IMR-90 (cell line): ENCODE data around the gene BCL11B. TPM values are rescaled to one million over a fixed set of nuclear protein-coding genes. Genes with fewer than 3 reads are reported as not detected.

ENCODE experiments used
- ATAC-seq: fragments of 200-7000 bp; cut with Tn5 transposase; 2 replicates; pipeline ENCODE4 v1.9.1; 2020; ENCODE audit warnings: low read depth, mild to moderate bottlenecking, moderate library complexity
- BruUV-seq: library from RNA; stranded (reverse); fragments of 400-500 nt; replicated peaks from 2 replicates; lab custom pipeline; 2021; lab: Mats Ljungman, UMichigan
- CTCF ChIA-PET: fragments of 300-600 bp; formaldehyde crosslinking; extraction: SDS; loops from one replicate; lab custom pipeline; 2021; ENCODE audit warnings: antibody characterized with exemption; lab: Yijun Ruan, JAX
- POLR2A ChIA-PET: fragments of 300-600 bp; sonication (Branson Sonifier 250); formaldehyde crosslinking; loops from one replicate; lab custom pipeline; 2022; ENCODE audit warnings: antibody characterized with exemption; ENCODE audit not compliant: unreplicated experiment; lab: Charles Lee
- DNase-seq: peaks from one replicate; pipeline ENCODE4 v3.0.0; 2013
- H2AFZ ChIP-seq: replicated peaks from 2 replicates; pipeline ENCODE3; 2013; ENCODE audit warnings: low read length, mild to moderate bottlenecking; ENCODE audit not compliant: poor library complexity
- H2AK5ac ChIP-seq: 2 replicates; pipeline ENCODE4 v1.6.1; 2013; ENCODE audit warnings: low read depth, low read length, inconsistent platforms
- H2AK9ac ChIP-seq: replicated peaks from 2 replicates; pipeline ENCODE3; 2013; ENCODE audit warnings: mild to moderate bottlenecking, low read depth, low read length, moderate library complexity; ENCODE audit not compliant: poor library complexity
- H2BK120ac ChIP-seq: 2 replicates; pipeline ENCODE4 v1.6.1; 2013; ENCODE audit warnings: low read depth, low read length, inconsistent platforms
- H2BK15ac ChIP-seq: 3 replicates; pipeline ENCODE4 v1.6.1; 2013; ENCODE audit warnings: low read depth, low read length, inconsistent platforms
- H2BK20ac ChIP-seq: 2 replicates; pipeline ENCODE4 v1.6.1; 2013; ENCODE audit warnings: low read depth, mild to moderate bottlenecking, inconsistent platforms, low read length, moderate library complexity
- H2BK5ac ChIP-seq: 2 replicates; pipeline ENCODE4 v1.6.1; 2013; ENCODE audit warnings: mild to moderate bottlenecking, low read depth, low read length, inconsistent platforms; ENCODE audit not compliant: poor library complexity, severe bottlenecking
- H3K14ac ChIP-seq: replicated peaks from 2 replicates; pipeline ENCODE4 v1.6.1; 2013; ENCODE audit warnings: low read depth, low read length, inconsistent platforms
- H3K18ac ChIP-seq: 2 replicates; pipeline ENCODE4 v1.6.1; 2013; ENCODE audit warnings: low read depth, low read length, control low read depth
- H3K23ac ChIP-seq: 2 replicates; pipeline ENCODE4 v1.6.1; 2013; ENCODE audit warnings: low read depth, low read length, inconsistent platforms
- H3K27ac ChIP-seq: 2 replicates; pipeline ENCODE4 v1.5.1; 2013; ENCODE audit warnings: mild to moderate bottlenecking, control low read depth, low read length; ENCODE audit not compliant: insufficient read depth
- H3K27me3 ChIP-seq: 2 replicates; pipeline ENCODE4 v1.6.1; 2013; ENCODE audit warnings: low read length; ENCODE audit not compliant: control insufficient read depth, insufficient read depth
- H3K36me3 ChIP-seq: 2 replicates; pipeline ENCODE4 v1.6.1; 2013; ENCODE audit warnings: low read length, mixed read lengths; ENCODE audit not compliant: control insufficient read depth, insufficient read depth
- H3K4ac ChIP-seq: 2 replicates; pipeline ENCODE4 v1.6.1; 2013; ENCODE audit warnings: low read depth, low read length, inconsistent platforms
- H3K4me1 ChIP-seq: 2 replicates; pipeline ENCODE4 v1.6.1; 2013; ENCODE audit warnings: low read length, mixed read lengths; ENCODE audit not compliant: control insufficient read depth, insufficient read depth
- H3K4me2 ChIP-seq: 2 replicates; pipeline ENCODE4 v1.6.1; 2013; ENCODE audit warnings: low read depth, mild to moderate bottlenecking, control low read depth, low read length, moderate library complexity
- H3K4me3 ChIP-seq: 2 replicates; pipeline ENCODE4 v1.5.1; 2013; ENCODE audit warnings: low read depth, mild to moderate bottlenecking, control low read depth, low read length, moderate library complexity; ENCODE audit not compliant: insufficient read depth
- H3K56ac ChIP-seq: 2 replicates; pipeline ENCODE4 v1.6.1; 2013; ENCODE audit warnings: low read length, inconsistent platforms; ENCODE audit not compliant: insufficient read depth; ENCODE audit errors: extremely low read depth
- H3K79me1 ChIP-seq, 2 experiments: 2 replicates each; pipeline ENCODE4 v1.6.1; 2013; ENCODE audit warnings: low read length in 2 of 2, inconsistent platforms in 1 of 2, low read depth in 1 of 2
- H3K9ac ChIP-seq: 2 replicates; pipeline ENCODE4 v1.6.1; 2013; ENCODE audit warnings: low read depth, low read length, control low read depth
- H3K9me1 ChIP-seq: 2 replicates; pipeline ENCODE4 v1.6.1; 2013; ENCODE audit warnings: low read length, inconsistent platforms; ENCODE audit not compliant: insufficient read depth
- H3K9me3 ChIP-seq: 2 replicates; pipeline ENCODE4 v1.6.1; 2013; ENCODE audit warnings: low read length; ENCODE audit not compliant: control insufficient read depth, insufficient read depth
- H4K20me1 ChIP-seq: 2 replicates; pipeline ENCODE4 v1.6.1; 2013; ENCODE audit warnings: low read length, inconsistent platforms; ENCODE audit not compliant: insufficient read depth
- H4K5ac ChIP-seq: 2 replicates; pipeline ENCODE4 v1.6.1; 2013; ENCODE audit warnings: mild to moderate bottlenecking, low read depth, low read length, control low read depth
- H4K8ac ChIP-seq, 2 experiments: 2 replicates each; pipeline ENCODE4 v1.6.1; 2013; ENCODE audit warnings: low read depth in 2 of 2, low read length in 2 of 2, control low read depth in 1 of 2, inconsistent platforms in 1 of 2
- H4K91ac ChIP-seq: 2 replicates; pipeline ENCODE4 v1.6.1; 2013; ENCODE audit warnings: low read depth, low read length, inconsistent platforms; ENCODE audit not compliant: insufficient read depth
- BHLHE40 ChIP-seq: fragments of 150-350 bp; IDR thresholded peaks from 2 replicates; pipeline ENCODE4 v1.6.1; 2016; ENCODE audit warnings: mild to moderate bottlenecking, low read depth, low read length
- MAFK ChIP-seq: IDR thresholded peaks from 2 replicates; pipeline ENCODE4 v1.6.1; 2012; ENCODE audit warnings: low read depth, low read length, improper control_type of control experiment
- RCOR1 ChIP-seq: IDR thresholded peaks from 2 replicates; pipeline ENCODE4 v1.6.1; 2012; ENCODE audit warnings: mild to moderate bottlenecking, low read length, improper control_type of control experiment; ENCODE audit not compliant: insufficient replicate concordance
- SMC3 ChIP-seq: fragments of 150-350 bp; IDR thresholded peaks from 2 replicates; pipeline ENCODE4 v1.6.1; 2016; ENCODE audit warnings: low read depth, mild to moderate bottlenecking, antibody characterized with exemption, low read length, moderate library complexity
- WGBS, 2 experiments: methylation state at CpG; one replicate each; pipeline versions ENCODE4 v1.1.5 to v1.1.7; 2013; ENCODE audit warnings: missing lambda C conversion rate in 2 of 2; ENCODE audit not compliant: insufficient read length in 1 of 2; ENCODE audit errors: extremely low coverage in 2 of 2; 5-methylcytosine and 5-hydroxymethylcytosine counted together
- dilution Hi-C: fragments of 300-500 bp; cut with HindIII; formaldehyde crosslinking; loops from one replicate; pipeline ENCODE4 v1.14.3; 2018; ENCODE audit warnings: low sequenced_read_pairs; ENCODE audit not compliant: unreplicated experiment
- in situ Hi-C: fragments of 300-500 bp; cut with MboI; formaldehyde crosslinking; loops from 3 replicates; pipeline ENCODE4 v1.14.3; 2019; ENCODE audit warnings: low sequenced_read_pairs, inconsistent platforms, mixed read lengths
- intact Hi-C: fragments of 100-400 bp; cut with micrococcal nuclease; formaldehyde crosslinking; loops from 2 replicates; pipeline ENCODE4 v1.10.0; 2022
- polyA plus RNA-seq, 3 experiments: library from polyadenylated mRNA; depleted of rRNA; stranded (reverse); fragments of >200 nt; gene quantifications; 2 replicates each; pipeline ENCODE4 v1.2.3, GENCODE V29; 2012; ENCODE audit warnings: low replicate concordance in 1 of 3
- total RNA-seq: library from RNA; depleted of rRNA; stranded (reverse); fragments of >200 nt; gene quantifications from 2 replicates; pipeline ENCODE4 v1.2.3, GENCODE V29; 2012
- TF ChIP-seq, protein P1 (sequence below): fragments of 150-350 bp; IDR thresholded peaks from 2 replicates; pipeline ENCODE4 v1.6.1; 2017; ENCODE audit warnings: mild to moderate bottlenecking, antibody characterized with exemption, low read length, low read depth
- TF ChIP-seq, protein P2 (sequence below): conservative IDR thresholded peaks from 2 replicates; pipeline ENCODE4 v1.5.1; 2012; ENCODE audit warnings: mild to moderate bottlenecking, low read depth, low read length, improper control_type of control experiment

BCL11B gene
- total and polyA plus RNA-seq, 2 of the 4 experiments (the other 2 are of a cell fraction), result under 0.01 TPM; not detected in 1

DNA sequence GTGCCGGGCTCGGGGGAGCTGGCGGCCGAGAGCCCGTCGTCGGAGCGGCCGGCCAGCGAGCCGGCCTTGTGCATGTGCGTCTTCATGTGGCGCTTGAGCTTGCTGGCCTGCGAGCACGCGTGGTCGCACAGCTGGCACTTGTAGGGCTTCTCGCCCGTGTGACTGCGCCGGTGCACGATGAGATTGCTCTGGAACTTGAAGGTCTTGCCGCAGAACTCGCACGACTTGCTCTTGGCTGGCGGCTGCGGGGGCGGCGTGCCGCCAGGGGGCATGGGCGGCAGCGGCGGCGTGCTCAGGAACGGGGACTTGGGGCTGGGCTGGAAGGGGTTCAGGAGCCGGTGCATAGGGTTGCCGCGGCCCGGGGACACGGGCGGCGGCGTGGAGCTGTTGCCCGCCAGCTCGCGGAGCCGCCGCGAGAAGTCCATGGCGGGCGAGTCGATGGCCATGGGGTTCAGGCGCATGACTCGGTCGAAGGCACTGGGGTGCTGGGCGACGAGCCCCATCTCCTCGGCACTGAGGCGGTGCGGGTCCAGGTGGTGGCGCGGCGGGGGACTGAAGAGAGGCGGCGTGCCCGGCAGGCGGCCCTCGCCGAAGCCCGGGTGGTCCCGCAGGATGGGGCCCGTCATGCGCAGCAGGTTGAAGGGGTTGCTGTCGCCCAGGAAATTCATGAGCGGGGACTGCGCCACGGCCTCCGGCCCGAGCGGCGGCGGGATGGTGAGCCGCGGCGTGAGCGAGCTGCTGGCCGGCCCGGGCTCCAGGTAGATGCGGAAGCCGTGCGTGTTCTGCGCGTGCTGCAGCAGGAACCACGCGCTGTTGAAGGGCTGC is 96.5 kb downstream of the BCL11B start (continued):
- no peak for TF ChIP-seq BHLHE40

DNA sequence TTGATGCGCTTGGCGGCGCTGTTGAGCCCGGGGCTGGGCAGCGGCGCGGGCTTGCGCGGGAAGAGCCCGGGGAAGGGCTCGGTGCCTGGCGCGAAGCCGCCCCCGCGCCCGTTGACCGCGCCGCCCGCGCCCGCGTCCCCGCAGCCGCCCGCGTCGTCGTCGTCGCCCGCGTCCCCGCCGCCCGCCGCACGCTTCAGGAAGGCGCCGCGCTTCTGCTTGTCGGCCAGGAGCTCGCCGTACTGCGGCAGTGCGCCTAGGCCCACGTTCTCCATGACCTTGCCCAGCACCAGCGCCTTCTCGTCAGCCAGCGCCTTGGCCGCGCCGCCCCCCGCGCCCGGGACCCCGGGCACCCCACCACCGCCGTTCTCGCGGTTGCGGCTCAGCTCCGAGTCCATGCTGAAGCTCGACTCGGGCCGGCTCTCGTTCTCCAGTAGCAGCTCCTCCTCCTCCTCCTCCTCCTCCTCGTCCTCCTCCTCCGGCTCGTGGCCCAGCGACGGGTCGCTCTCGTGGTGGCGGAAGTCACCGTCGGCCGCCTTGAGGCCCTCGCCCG is 97.2 kb downstream of the BCL11B start:
- Histone ChIP-seq H2AK9ac (no peak overlapping the region), H3K23ac (no peak overlapping the region), H3K36me3 (no peaks in the 10 kb centered on the region), H3K27ac (no peak overlapping the region), H2BK5ac (no peak overlapping the region), H4K8ac (no peak overlapping the region), H3K56ac (no peak overlapping the region), H3K27me3 (no peaks in the 10 kb centered on the region), H3K9me3 (peaks cover 25% of the 10 kb centered on the region), H4K91ac (no peak overlapping the region), H3K4me2 (no peak overlapping the region), H3K18ac (no peak overlapping the region), H3K4ac (no peak overlapping the region), H2AFZ (no peak overlapping the region), H3K4me3 (no peak overlapping the region), H3K4me1 (no peaks in the 10 kb centered on the region), H2AK5ac (no peak overlapping the region), H3K9me1 (no peaks in the 10 kb centered on the region), H3K9ac (no peak overlapping the region), H3K79me1 (no peaks in the 10 kb centered on the region), H4K20me1 (no peaks in the 10 kb centered on the region), H2BK15ac (no peak overlapping the region), H2BK20ac (no peak overlapping the region), H4K5ac (no peak overlapping the region), H2BK120ac (no peak overlapping the region), H3K14ac (no peak overlapping the region)
- ATAC-seq (no peak), DNase-seq (no peak)
- WGBS, 2 experiments, result 98% methylated on average over 16 of the region's 81 CpGs; no CpG with 5 or more reads in 1 of the 2 experiments
- ChIA-PET POLR2A (no interaction called here), CTCF (no interaction called here)
- dilution Hi-C loops, result no loop called here
- BruUV-seq, result no TSS peak
- in situ Hi-C loops, result no loop called here
- TF ChIP-seq MAFK (no peak), RCOR1 (no peak), BHLHE40 (no peak), SMC3 (no peak)
- TF ChIP-seq, protein P1, sequence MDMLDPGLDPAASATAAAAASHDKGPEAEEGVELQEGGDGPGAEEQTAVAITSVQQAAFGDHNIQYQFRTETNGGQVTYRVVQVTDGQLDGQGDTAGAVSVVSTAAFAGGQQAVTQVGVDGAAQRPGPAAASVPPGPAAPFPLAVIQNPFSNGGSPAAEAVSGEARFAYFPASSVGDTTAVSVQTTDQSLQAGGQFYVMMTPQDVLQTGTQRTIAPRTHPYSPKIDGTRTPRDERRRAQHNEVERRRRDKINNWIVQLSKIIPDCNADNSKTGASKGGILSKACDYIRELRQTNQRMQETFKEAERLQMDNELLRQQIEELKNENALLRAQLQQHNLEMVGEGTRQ, result no peak
- TF ChIP-seq, protein P2, sequence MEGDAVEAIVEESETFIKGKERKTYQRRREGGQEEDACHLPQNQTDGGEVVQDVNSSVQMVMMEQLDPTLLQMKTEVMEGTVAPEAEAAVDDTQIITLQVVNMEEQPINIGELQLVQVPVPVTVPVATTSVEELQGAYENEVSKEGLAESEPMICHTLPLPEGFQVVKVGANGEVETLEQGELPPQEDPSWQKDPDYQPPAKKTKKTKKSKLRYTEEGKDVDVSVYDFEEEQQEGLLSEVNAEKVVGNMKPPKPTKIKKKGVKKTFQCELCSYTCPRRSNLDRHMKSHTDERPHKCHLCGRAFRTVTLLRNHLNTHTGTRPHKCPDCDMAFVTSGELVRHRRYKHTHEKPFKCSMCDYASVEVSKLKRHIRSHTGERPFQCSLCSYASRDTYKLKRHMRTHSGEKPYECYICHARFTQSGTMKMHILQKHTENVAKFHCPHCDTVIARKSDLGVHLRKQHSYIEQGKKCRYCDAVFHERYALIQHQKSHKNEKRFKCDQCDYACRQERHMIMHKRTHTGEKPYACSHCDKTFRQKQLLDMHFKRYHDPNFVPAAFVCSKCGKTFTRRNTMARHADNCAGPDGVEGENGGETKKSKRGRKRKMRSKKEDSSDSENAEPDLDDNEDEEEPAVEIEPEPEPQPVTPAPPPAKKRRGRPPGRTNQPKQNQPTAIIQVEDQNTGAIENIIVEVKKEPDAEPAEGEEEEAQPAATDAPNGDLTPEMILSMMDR, result no peak
- intact Hi-C loops, result no loop called here
